Suprapubic skin (tissue), 4 donors: Measurements from ENCODE around the gene BLCAP.

Experiments
- CTCF ChIP-seq, 2 donors: fragments of 200-600 bp in 1 of 2; fragments of 450-650 bp in 1 of 2; sonication (generic) in 1 of 2; IDR thresholded peaks; one replicate each; pipeline ENCODE4 v1.5.1; 2016 to 2019; ENCODE audit warnings: antibody characterized with exemption in 2 of 2, mild to moderate bottlenecking in 1 of 2, moderate library complexity in 1 of 2
- EP300 ChIP-seq: sonication (generic); formaldehyde crosslinking; IDR thresholded peaks from one replicate; pipeline ENCODE4 v1.6.1; 2017; ENCODE audit warnings: antibody characterized with exemption
- POLR2A ChIP-seq, 2 donors: fragments of 450-650 bp; IDR thresholded peaks; one replicate each; pipeline ENCODE4 v1.6.1; 2017; ENCODE audit warnings: antibody characterized with exemption in 2 of 2, mild to moderate bottlenecking in 2 of 2, moderate library complexity in 2 of 2
- POLR2AphosphoS5 ChIP-seq, 3 donors: sonication (generic); formaldehyde crosslinking; IDR thresholded peaks; one replicate each; pipeline ENCODE4 v1.6.1; 2017; ENCODE audit warnings: antibody characterized with exemption in 3 of 3

GRCh38 chr20:37564388-37565133 lies 36.9 kb upstream of the BLCAP start:
- TF ChIP-seq POLR2A (IDR thresholded peaks at IDR 0.05) (no peak), POLR2AphosphoS5 (IDR thresholded peaks at IDR 0.05) (no peak), CTCF (IDR thresholded peaks at IDR 0.05) (peak; percentile 42 to 94), EP300 (no peak)
